MM.1S (cell line): ENCODE data around the gene NELFA.

Experiments used
- DNase-seq: peaks from one replicate; pipeline ENCODE4 v3.0.0-alpha.2; 2015
- H2AFZ ChIP-seq: fragments of 300-600 bp; sonication (generic); 2 replicates; pipeline ENCODE4 v1.6.0; 2016; ENCODE audit warnings: antibody characterized with exemption, low read length
- H3F3A ChIP-seq: fragments of 300-600 bp; sonication (generic); 2 replicates; pipeline ENCODE4 v1.6.1; 2016; ENCODE audit warnings: mild to moderate bottlenecking, antibody characterized with exemption, low read length, moderate library complexity, mixed read lengths; ENCODE audit not compliant: insufficient read depth
- H3K27ac ChIP-seq: fragments of 300-600 bp; sonication (generic); 2 replicates; pipeline ENCODE4 v1.5.1; 2016; ENCODE audit warnings: mild to moderate bottlenecking, low read length
- H3K27me3 ChIP-seq: fragments of 300-600 bp; sonication (generic); replicated peaks from 2 replicates; pipeline ENCODE4 v1.6.0; 2016; ENCODE audit warnings: low read length; ENCODE audit not compliant: insufficient read depth
- H3K36me3 ChIP-seq: fragments of 300-600 bp; sonication (generic); replicated peaks from 2 replicates; pipeline ENCODE4 v1.6.1; 2016; ENCODE audit warnings: mild to moderate bottlenecking, low read length, mixed read lengths; ENCODE audit not compliant: insufficient read depth
- H3K4me1 ChIP-seq: fragments of 300-600 bp; sonication (generic); 2 replicates; pipeline ENCODE4 v1.6.1; 2016; ENCODE audit warnings: low read length, mixed read lengths
- H3K4me2 ChIP-seq: fragments of 300-600 bp; sonication (generic); 2 replicates; pipeline ENCODE4 v1.6.0; 2016; ENCODE audit warnings: low read depth, low read length
- H3K4me3 ChIP-seq: fragments of 300-600 bp; sonication (generic); 2 replicates; pipeline ENCODE4 v1.5.1; 2016; ENCODE audit warnings: low read length, mixed read lengths
- H3K79me2 ChIP-seq: fragments of 300-600 bp; sonication (generic); 2 replicates; pipeline ENCODE4 v1.6.1; 2016; ENCODE audit warnings: mixed run types, low read length, mixed read lengths
- H3K9ac ChIP-seq: fragments of 300-600 bp; sonication (generic); 2 replicates; pipeline ENCODE4 v1.6.1; 2016; ENCODE audit warnings: low read length, mixed read lengths
- H3K9me2 ChIP-seq: fragments of 300-600 bp; sonication (generic); replicated peaks from 2 replicates; pipeline ENCODE4 v1.6.1; 2016; ENCODE audit warnings: mild to moderate bottlenecking, low read length, mixed read lengths; ENCODE audit not compliant: insufficient read depth
- H3K9me3 ChIP-seq: fragments of 300-600 bp; sonication (generic); replicated peaks from 2 replicates; pipeline ENCODE4 v1.6.1; 2016; ENCODE audit warnings: mild to moderate bottlenecking, low read length, mixed read lengths; ENCODE audit not compliant: insufficient read depth
- H4K20me1 ChIP-seq: fragments of 300-600 bp; sonication (generic); 2 replicates; pipeline ENCODE4 v1.6.1; 2016; ENCODE audit warnings: mild to moderate bottlenecking, low read length, moderate library complexity, mixed read lengths; ENCODE audit not compliant: insufficient read depth
- EZH2 ChIP-seq: fragments of 300-600 bp; sonication (generic); optimal IDR thresholded peaks from 2 replicates; pipeline ENCODE3; 2017; ENCODE audit warnings: low read depth, mild to moderate bottlenecking, antibody characterized with exemption, low read length, mixed read lengths
- EZH2phosphoT487 ChIP-seq: fragments of 300-600 bp; sonication (generic); IDR thresholded peaks from 2 replicates; pipeline ENCODE4 v1.6.1; 2018; ENCODE audit warnings: antibody characterized with exemption, low read length
- TF ChIP-seq, protein P1 (sequence below): fragments of 300-600 bp; sonication (generic); IDR thresholded peaks from 2 replicates; pipeline ENCODE4 v1.5.1; 2016; ENCODE audit warnings: antibody characterized with exemption, low read length, mixed read lengths

The NELFA gene

DNA sequence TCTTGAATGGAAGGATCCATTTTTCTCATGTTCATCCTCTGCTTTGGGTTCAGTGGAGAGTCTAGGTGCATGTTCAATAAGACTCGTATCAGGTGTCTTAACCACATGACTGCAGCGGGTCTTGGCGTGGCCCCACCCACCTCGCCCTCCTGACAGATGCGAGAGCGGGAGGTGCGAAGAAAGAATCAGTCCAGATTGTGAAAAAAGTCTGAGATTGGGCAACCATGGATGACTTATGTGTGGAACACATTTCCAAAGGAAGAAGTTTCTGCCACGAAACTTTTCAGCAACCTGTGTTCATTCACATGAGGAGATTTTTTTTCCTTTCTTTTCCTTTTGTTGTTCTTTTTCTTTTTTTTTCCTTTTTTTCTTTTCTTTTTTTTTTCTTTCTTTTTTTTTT, 70.7 kb downstream of the NELFA start:
- Histone ChIP-seq H2AFZ (no peak overlapping the region), H3K9ac (no peak overlapping the region), H3F3A (no peaks in the 10 kb centered on the region), H3K27me3 (no peaks in the 10 kb centered on the region), H3K4me3 (no peak overlapping the region), H3K36me3 (peaks cover 31% of the 10 kb centered on the region), H3K4me1 (no peaks in the 10 kb centered on the region), H3K9me2 (no peaks in the 10 kb centered on the region), H4K20me1 (no peaks in the 10 kb centered on the region), H3K9me3 (no peaks in the 10 kb centered on the region), H3K79me2 (peaks cover 17% of the 10 kb centered on the region), H3K4me2 (no peak overlapping the region), H3K27ac (no peak overlapping the region)
- TF ChIP-seq EZH2phosphoT487 (no peak), EZH2 (no peak)
- TF ChIP-seq, protein P1, sequence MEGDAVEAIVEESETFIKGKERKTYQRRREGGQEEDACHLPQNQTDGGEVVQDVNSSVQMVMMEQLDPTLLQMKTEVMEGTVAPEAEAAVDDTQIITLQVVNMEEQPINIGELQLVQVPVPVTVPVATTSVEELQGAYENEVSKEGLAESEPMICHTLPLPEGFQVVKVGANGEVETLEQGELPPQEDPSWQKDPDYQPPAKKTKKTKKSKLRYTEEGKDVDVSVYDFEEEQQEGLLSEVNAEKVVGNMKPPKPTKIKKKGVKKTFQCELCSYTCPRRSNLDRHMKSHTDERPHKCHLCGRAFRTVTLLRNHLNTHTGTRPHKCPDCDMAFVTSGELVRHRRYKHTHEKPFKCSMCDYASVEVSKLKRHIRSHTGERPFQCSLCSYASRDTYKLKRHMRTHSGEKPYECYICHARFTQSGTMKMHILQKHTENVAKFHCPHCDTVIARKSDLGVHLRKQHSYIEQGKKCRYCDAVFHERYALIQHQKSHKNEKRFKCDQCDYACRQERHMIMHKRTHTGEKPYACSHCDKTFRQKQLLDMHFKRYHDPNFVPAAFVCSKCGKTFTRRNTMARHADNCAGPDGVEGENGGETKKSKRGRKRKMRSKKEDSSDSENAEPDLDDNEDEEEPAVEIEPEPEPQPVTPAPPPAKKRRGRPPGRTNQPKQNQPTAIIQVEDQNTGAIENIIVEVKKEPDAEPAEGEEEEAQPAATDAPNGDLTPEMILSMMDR: no peak
- DNase-seq: no peak

DNA sequence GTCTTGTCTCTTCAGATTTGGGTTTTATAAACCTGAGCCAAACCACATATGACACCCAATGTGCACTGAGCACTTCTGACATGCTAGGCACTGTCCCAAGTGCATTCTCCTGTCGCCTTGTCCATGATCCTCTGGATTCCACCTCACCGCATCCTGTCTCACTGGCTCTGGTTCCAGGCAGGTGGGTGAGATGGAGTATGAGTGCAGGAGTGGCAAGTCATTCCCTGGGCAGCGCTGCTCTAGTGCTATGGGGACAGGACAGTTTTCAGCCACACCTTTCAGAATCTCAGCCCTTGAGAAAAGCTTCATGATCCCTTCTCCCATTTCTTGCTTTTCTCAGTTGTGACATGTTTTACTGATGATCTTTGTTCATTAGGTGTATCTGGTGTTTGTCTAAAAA, 71.2 kb downstream of the NELFA start:
- Histone ChIP-seq H3K4me3 (no peak overlapping the region), H2AFZ (no peak overlapping the region), H3K36me3 (peaks cover 29% of the 10 kb centered on the region), H3K9me2 (no peaks in the 10 kb centered on the region), H4K20me1 (no peaks in the 10 kb centered on the region), H3K9ac (no peak overlapping the region), H3K9me3 (no peaks in the 10 kb centered on the region), H3F3A (no peaks in the 10 kb centered on the region), H3K4me2 (no peak overlapping the region), H3K27ac (no peak overlapping the region), H3K79me2 (peaks cover 18% of the 10 kb centered on the region), H3K4me1 (no peaks in the 10 kb centered on the region), H3K27me3 (no peaks in the 10 kb centered on the region)
- no peak for TF ChIP-seq EZH2
- TF ChIP-seq, protein P1: no peak
- no peak for TF ChIP-seq EZH2phosphoT487
- DNase-seq: no peak

DNA sequence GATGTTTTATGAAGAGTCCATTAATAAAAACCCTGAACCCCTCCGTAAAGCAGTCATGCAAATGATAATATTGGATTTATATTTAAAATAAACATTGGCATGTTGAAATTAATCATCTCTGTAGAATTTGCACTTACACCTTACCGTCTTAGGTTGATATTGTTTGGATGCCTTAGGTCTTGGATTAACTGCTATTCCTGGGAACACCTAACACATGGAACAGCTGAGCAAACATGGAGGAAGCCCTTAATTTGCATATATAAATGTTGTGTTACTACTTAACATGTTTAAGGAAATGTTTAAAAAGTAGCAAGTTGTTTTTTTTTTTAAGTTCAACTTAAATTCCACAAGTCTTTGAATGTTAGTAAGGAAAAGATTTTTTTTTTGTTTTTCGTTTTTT, 75.1 kb downstream of the NELFA start:
- Histone ChIP-seq H3K9me3 (no peaks in the 10 kb centered on the region), H3K4me2 (no peak overlapping the region), H3K9me2 (no peaks in the 10 kb centered on the region), H3K9ac (no peak overlapping the region), H4K20me1 (no peaks in the 10 kb centered on the region), H3K4me3 (no peak overlapping the region), H2AFZ (no peak overlapping the region), H3K36me3 (peaks cover 5% of the 10 kb centered on the region), H3K79me2 (peaks cover 44% of the 10 kb centered on the region), H3K27ac (no peak overlapping the region), H3K27me3 (no peaks in the 10 kb centered on the region), H3K4me1 (no peaks in the 10 kb centered on the region), H3F3A (no peaks in the 10 kb centered on the region)
- no peak for TF ChIP-seq EZH2phosphoT487
- TF ChIP-seq, protein P1: no peak
- no peak for DNase-seq

DNA sequence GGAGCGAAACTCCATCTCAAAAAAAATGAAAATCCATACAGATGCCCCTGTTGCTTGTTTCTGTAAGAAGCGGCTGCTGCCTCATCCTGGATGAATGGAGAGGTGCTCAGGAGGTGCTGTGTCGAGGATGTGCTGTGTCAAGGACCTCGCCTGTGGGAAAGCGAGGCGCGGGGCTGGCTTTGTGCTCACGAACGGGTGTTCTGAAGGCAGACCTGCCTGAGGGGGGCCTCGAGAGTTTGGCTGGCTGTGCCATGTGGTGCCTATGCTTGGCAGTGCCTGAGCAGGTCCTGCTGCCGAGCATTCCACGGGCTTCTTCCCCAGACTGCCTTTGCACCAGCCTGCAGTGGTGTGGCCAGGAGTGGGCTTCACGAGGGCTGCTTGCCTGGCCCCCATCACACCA, 76.0 kb downstream of the NELFA start:
- Histone ChIP-seq H3K4me1 (no peaks in the 10 kb centered on the region), H3F3A (no peaks in the 10 kb centered on the region), H3K9ac (no peak overlapping the region), H3K4me3 (no peak overlapping the region), H3K27me3 (no peaks in the 10 kb centered on the region), H2AFZ (no peak overlapping the region), H3K79me2 (peaks cover 51% of the 10 kb centered on the region), H3K9me3 (no peaks in the 10 kb centered on the region), H3K4me2 (no peak overlapping the region), H3K9me2 (no peaks in the 10 kb centered on the region), H3K27ac (no peak overlapping the region), H4K20me1 (no peaks in the 10 kb centered on the region), H3K36me3 (peaks cover 5% of the 10 kb centered on the region)
- TF ChIP-seq EZH2phosphoT487 (no peak), EZH2 (no peak)
- TF ChIP-seq, protein P1: no peak
- no peak for DNase-seq
